Ishikawa (cell line): ENCODE measurements around the gene AMH.

Experiments
- CEBPB ChIP-seq: IDR thresholded peaks from 2 replicates; pipeline ENCODE4 v1.6.1; 2012
- CREB1 ChIP-seq: IDR thresholded peaks from 2 replicates; pipeline ENCODE4 v1.6.1; 2012; ENCODE audit warnings: low read depth
- EP300 ChIP-seq: IDR thresholded peaks from 2 replicates; pipeline ENCODE4 v1.6.1; 2012; ENCODE audit warnings: borderline replicate concordance
- FOXM1 ChIP-seq: IDR thresholded peaks from 2 replicates; pipeline ENCODE4 v1.6.1; 2012; ENCODE audit warnings: low read depth, borderline replicate concordance
- MAX ChIP-seq: IDR thresholded peaks from 2 replicates; pipeline ENCODE4 v1.6.1; 2012
- RAD21 ChIP-seq: IDR thresholded peaks from 2 replicates; pipeline ENCODE4 v1.6.1; 2012; ENCODE audit warnings: low read depth
- REST ChIP-seq: IDR thresholded peaks from 2 replicates; pipeline ENCODE4 v1.6.1; 2012; ENCODE audit warnings: low read depth, mild to moderate bottlenecking
- TAF1 ChIP-seq: IDR thresholded peaks from 2 replicates; pipeline ENCODE4 v1.6.1; 2012; ENCODE audit warnings: low read depth, mild to moderate bottlenecking
- TEAD4 ChIP-seq: IDR thresholded peaks from 2 replicates; pipeline ENCODE4 v1.6.1; 2012
- YY1 ChIP-seq: IDR thresholded peaks from 2 replicates; pipeline ENCODE4 v1.6.1; 2012; ENCODE audit warnings: low read depth

- TF ChIP-seq EP300: no peak
- no peak for TF ChIP-seq FOXM1
- TF ChIP-seq TEAD4: no peak
- no peak for TF ChIP-seq TAF1
- TF ChIP-seq REST: no peak
- no peak for TF ChIP-seq CREB1
- TF ChIP-seq MAX: no peak
- TF ChIP-seq RAD21: no peak
- no peak for TF ChIP-seq CEBPB
- TF ChIP-seq YY1: no peak
Observed at GRCh38 chr19:2228157-2229030, 20.7 kb upstream of the AMH start.
